IMR-90 (cell line): ENCODE results near the gene PHIP.

Experiments
- CEBPB ChIP-seq: IDR thresholded peaks from 2 replicates; pipeline ENCODE4 v1.6.1; 2012; ENCODE audit warnings: low read depth, low read length, improper control_type of control experiment
- NFE2L2 ChIP-seq: fragments of 150-350 bp; IDR thresholded peaks from 2 replicates; pipeline ENCODE4 v1.6.1; 2016; ENCODE audit warnings: low read depth, mild to moderate bottlenecking, low read length
- POLR2A ChIP-seq: IDR thresholded peaks from 2 replicates; pipeline ENCODE4 v1.6.1; 2012; ENCODE audit warnings: mild to moderate bottlenecking, low read depth, low read length
- RAD21 ChIP-seq: IDR thresholded peaks from 2 replicates; pipeline ENCODE4 v1.6.1; 2012; ENCODE audit warnings: low read length, improper control_type of control experiment
- RCOR1 ChIP-seq: IDR thresholded peaks from 2 replicates; pipeline ENCODE4 v1.6.1; 2012; ENCODE audit warnings: mild to moderate bottlenecking, low read length, improper control_type of control experiment; ENCODE audit not compliant: insufficient replicate concordance
- RFX5 ChIP-seq: IDR thresholded peaks from 2 replicates; pipeline ENCODE4 v1.8.0; 2012; ENCODE audit warnings: low read depth, mild to moderate bottlenecking, low read length, moderate library complexity
- SMC3 ChIP-seq: fragments of 150-350 bp; IDR thresholded peaks from 2 replicates; pipeline ENCODE4 v1.6.1; 2016; ENCODE audit warnings: low read depth, mild to moderate bottlenecking, antibody characterized with exemption, low read length, moderate library complexity
- TF ChIP-seq, protein P1 (sequence below): conservative IDR thresholded peaks from 2 replicates; pipeline ENCODE4 v1.5.1; 2012; ENCODE audit warnings: mild to moderate bottlenecking, low read depth, low read length, improper control_type of control experiment
- TF ChIP-seq, protein P2 (sequence below): fragments of 150-350 bp; IDR thresholded peaks from 2 replicates; pipeline ENCODE4 v1.6.1; 2016; ENCODE audit warnings: low read depth, mild to moderate bottlenecking, low read length, moderate library complexity, borderline replicate concordance

DNA sequence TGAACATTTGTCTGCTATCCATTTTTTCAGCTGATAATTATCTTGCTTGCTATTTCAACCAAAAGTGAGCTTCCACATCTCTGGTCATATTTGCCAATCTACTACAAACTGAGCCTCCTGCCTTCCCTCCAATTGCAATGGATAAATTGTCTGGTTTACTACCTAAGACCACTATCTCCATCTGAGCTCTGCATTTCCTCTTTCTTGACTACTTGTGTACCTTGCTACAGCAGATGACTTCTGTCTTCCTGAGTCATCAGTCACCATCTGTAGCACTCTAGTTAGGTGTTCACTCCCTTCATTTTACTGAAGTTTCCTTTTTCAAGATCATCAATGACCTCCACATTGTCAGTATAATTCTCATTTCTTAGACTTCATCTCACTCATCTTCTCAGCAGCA is 33.5 kb upstream of the PHIP start:
- no peak for TF ChIP-seq NFE2L2
- TF ChIP-seq, protein P1, sequence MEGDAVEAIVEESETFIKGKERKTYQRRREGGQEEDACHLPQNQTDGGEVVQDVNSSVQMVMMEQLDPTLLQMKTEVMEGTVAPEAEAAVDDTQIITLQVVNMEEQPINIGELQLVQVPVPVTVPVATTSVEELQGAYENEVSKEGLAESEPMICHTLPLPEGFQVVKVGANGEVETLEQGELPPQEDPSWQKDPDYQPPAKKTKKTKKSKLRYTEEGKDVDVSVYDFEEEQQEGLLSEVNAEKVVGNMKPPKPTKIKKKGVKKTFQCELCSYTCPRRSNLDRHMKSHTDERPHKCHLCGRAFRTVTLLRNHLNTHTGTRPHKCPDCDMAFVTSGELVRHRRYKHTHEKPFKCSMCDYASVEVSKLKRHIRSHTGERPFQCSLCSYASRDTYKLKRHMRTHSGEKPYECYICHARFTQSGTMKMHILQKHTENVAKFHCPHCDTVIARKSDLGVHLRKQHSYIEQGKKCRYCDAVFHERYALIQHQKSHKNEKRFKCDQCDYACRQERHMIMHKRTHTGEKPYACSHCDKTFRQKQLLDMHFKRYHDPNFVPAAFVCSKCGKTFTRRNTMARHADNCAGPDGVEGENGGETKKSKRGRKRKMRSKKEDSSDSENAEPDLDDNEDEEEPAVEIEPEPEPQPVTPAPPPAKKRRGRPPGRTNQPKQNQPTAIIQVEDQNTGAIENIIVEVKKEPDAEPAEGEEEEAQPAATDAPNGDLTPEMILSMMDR, result no peak
- no peak for TF ChIP-seq POLR2A
- TF ChIP-seq, protein P2, sequence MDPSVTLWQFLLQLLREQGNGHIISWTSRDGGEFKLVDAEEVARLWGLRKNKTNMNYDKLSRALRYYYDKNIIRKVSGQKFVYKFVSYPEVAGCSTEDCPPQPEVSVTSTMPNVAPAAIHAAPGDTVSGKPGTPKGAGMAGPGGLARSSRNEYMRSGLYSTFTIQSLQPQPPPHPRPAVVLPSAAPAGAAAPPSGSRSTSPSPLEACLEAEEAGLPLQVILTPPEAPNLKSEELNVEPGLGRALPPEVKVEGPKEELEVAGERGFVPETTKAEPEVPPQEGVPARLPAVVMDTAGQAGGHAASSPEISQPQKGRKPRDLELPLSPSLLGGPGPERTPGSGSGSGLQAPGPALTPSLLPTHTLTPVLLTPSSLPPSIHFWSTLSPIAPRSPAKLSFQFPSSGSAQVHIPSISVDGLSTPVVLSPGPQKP, result no peak
- no peak for TF ChIP-seq CEBPB
- no peak for TF ChIP-seq RCOR1
- TF ChIP-seq SMC3, result no peak
- no peak for TF ChIP-seq RFX5
- TF ChIP-seq RAD21, result no peak
